ENCODE data around the gene SPO11.

The SPO11 gene

DNA sequence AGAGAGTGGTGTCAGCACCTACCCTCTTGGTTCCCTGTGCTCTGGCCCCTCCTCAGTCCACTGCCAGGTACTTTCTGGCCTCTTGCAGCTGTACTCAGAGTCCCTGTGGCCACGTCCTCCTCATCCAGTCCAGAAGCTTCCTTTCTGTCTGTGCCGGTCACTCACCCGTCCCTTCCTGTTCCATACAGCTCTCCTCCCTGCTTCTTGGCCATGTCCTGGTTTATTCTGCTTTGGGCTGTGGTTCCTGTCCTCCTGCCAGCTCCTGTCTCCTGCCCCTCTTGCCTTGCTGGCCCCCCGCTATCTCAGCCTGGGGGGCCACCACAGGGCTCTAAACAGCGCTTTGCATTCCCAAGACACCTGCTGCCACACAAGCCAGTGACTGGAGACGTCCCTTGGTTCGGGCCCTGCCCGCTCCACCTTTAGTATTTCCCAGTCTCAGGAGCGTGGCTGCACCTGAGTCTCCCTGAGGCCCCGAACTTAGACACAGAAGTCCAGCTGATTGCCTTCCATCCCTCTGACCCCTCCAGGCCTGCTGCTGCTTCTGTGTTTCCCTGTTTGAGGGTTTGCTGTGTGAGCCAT lies 46.1 kb downstream of the SPO11 start:
- DNase-seq (ENCODE audit: low spot score), result no peak

DNA sequence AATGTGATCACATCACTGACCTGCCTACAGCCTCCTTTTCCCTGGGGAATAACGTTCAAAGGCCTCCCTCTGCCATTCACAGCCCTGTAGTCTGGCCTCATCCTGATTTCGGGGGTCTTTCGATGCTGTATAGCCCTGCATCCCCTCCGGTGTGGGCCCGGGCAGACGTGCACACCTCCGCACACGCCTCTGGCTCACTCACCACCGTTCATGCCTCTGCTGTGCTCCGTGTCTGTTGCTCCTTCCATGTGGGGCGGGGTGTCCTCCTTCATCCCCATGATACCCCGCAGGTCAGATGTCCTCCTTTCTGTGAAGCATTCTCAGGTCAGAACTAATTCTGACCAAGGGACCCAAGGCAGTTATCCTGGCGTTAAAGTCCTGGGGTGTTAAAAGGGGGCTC lies 47.7 kb downstream of the SPO11 start:
- DNase-seq (ENCODE audit: low spot score), result no peak

DNA sequence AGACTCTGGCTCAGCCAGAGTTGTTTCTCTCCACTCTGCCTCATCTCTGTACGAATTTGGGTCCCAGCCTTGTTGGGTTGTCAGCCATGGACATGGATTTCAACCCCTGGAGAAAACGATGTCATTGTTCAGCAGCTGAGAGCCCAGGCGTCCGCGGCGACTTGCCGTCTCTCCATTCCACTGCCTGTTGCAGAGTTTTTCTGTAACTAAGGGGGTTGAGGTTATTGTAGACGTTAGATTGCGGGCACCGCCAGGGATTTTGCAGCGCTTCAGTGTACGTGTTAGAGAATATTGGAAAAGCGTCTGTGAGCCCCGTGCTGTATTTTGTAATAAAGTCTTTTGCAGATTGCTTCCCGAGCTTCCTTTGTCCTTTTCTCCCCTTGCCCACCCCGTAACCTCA lies 48.5 kb downstream of the SPO11 start:
- no peak for DNase-seq (ENCODE audit: low spot score)

DNA sequence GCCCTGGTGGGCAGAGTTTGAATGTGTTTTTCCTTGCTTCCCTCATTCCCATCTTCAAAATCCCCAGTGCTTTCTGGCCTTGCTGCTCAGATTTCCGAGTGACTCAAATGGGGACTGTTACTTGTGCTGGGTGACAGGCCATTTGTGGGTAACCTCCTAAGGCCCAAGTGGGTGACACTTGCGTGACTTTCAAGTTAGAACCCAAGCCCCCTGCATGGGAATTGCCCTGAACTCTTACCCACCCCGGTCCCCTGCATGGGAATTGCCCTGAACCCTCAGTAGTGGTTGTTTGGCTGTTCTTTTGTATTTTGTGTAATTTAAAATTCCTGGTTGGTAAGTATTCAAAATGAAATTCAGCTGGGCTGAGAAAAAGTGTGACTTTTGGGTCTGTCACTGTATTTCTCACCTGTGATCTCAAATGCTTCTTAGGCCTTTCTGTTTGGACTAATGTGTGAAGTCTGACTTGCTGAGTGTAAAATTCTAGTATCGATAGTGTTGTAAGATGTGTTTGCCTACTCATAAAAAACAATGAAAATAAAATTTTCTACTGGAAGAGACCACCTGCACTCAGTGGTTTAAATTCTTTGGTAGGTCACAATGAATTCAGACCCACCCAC lies 49.2 kb downstream of the SPO11 start:
- no peak for DNase-seq (ENCODE audit: low spot score)

DNA sequence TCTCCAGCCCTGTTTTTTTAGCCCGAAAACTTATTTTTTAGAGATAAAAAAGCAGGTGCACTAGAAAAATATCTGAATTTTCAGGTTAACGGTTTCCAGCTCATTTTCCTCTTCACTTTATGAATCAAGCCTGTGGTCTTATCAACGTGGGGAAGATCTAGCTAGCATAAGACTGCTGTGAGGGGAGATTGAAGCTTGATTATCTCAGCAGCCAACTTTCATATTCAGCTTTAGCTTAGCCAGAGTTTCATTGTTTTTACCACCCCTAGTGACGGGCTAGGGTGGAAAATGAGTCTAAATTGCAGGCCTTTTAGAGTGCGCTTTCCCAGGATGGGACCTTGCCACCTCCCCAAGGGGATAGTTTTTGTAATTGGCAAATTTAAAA lies 49.7 kb downstream of the SPO11 start:
- DNase-seq (ENCODE audit: low spot score), result no peak

DNA sequence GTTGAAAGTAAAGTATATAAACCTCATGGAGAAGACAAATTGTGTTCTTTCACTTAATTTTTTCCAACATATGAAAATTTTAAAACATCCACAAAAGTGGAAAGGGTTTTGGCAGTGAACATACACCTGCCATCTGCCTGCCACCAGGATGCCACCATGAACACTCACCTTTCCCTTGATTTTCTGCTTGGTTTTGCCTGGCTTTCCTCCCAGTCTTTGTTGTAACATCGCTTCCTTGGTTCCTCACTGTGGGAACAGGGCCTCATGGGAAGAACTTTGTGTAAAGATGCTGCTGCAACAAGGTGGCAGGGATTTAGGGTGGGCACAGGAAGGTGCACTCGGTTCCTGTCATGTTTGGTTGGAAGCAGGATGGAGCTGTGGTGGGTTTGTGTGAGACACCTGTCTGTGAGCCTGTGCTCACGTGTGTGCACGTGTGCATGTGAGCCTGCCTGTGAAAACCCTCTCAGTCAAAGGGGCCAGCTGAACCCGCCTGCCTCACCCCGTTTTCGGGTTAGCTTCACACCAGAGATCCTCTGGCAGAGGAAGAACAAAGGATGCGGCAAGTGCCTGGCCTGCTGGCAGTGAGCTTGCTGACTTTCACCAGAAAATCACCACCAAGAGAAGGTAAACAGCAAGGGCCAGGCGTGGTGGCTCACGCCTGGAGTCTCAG lies 50.6 kb downstream of the SPO11 start:
- DNase-seq (ENCODE audit: low spot score), result no peak

DNA sequence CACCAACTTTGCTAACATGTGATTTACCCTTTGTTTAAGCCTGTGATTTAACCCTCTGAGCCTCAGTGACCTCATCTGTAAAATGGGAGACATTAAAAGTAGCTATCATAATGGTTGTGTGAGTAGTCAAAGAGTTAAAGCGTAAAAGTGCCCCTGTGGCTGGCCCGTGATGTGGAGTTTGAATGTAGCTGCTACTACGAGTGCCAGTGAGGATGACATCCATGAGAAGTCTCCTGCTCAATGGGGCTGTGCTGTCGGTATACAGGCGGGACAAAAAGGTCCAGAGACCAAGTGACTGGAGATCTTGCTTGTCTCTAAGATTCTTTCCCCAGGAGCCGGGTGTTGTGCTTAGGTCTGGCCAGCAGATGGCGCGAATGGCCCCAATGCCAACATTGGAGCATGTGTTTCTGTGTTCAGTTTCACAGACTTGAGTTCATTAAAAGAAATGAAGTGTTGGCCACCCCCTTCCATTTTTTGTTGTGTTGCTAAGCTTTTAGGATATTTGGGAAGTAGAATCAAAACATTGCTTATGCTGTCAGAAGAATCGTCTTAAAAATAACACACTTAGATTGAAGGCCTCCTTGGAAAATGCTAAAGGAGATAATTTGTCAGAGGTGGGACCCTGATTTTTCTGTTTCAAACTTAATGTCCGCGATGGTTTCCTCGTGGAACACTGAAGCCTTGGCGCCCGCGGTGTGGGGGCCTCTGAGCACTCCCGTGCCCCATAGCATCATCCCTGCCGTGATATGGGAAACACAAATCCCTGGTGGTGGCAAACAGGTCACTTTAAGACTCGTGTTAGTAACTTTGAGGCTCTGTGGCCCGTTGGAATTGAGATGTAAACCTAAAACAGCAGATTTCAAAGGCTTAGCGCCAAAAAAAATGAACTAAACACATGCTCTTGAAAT lies 52.2 kb downstream of the SPO11 start:
- DNase-seq (ENCODE audit: low spot score), result peak; percentile 88

DNA sequence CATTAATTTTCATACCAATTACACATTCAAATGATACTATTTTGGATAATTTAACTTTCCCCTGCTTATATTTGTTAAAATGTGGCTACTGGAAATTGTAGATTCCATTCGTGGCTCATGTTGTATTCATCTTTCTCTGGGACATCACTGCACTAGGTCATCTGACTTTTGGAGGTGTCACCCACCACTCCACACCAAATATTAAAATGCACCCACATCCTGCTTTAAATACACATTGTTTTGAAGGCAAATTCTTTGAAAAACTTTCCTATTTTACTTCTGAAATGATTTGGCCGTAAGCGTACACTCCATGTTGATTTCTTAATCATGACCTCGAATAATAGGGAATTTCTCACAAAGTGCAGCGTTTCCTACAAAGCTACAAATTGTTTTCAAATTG lies 52.9 kb downstream of the SPO11 start:
- no peak for DNase-seq (ENCODE audit: low spot score)

DNA sequence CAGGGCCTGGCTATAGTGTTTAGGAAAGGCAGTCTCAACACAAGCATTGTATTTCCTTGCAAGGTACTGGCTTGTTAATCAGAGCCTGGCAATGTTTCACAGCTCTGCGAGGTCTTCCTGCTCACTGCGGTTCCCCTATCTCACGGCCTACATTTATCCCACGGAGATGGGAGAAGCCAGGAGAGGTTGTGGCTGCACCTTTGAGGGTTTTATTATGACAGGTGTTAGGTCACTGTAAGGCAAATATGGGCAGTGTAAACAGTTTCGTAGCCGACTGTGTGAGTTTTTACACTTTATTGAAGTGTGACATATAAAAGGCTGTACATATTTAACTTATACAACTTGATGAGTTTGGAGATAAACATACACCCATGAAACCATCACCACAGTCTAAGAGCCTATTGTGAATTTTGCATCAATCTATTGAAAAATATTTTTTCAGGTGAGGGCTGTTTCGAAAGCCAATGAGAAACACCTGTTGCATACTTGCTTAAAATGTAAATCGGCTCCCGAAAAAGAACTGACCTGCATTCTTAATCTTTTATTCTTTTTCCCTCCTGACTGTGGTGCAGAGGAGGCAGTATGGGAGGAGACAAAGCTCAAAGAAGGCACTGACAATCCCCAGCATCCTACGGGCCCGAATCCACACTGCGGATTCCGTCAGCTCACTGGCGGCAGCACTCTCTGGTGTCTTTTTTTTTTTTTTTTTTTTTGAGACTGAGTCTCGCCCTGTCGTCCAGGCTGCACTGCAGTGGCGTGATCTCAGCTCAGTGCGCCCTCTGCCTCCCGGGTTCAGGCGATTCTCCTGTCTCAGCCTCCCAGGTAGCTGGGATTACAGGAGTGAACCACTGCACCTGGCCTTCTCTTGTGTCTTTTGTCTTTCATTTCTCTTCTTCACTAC lies 54.1 kb downstream of the SPO11 start:
- DNase-seq (ENCODE audit: low spot score), result no peak

DNA sequence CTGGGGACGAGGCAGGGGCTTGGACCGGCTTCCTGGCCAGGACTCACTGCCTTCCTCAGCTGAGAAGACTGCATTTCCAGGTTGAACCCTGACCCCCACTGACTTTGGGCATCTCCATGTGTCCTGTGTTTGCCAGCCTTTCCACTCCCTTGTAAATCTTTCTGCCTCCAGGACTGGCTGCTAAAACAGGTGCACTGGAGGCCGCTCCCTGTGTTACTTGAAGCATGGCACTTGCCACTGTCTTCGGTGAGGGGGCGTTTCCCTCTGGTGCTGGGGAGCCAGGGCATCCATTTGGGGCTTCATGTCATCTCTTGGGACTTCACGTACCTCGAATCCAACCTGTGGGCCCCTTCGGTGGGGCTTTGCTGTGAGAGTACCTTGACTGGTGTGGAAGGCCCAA lies 54.9 kb downstream of the SPO11 start:
- no peak for DNase-seq (ENCODE audit: low spot score)

DNA sequence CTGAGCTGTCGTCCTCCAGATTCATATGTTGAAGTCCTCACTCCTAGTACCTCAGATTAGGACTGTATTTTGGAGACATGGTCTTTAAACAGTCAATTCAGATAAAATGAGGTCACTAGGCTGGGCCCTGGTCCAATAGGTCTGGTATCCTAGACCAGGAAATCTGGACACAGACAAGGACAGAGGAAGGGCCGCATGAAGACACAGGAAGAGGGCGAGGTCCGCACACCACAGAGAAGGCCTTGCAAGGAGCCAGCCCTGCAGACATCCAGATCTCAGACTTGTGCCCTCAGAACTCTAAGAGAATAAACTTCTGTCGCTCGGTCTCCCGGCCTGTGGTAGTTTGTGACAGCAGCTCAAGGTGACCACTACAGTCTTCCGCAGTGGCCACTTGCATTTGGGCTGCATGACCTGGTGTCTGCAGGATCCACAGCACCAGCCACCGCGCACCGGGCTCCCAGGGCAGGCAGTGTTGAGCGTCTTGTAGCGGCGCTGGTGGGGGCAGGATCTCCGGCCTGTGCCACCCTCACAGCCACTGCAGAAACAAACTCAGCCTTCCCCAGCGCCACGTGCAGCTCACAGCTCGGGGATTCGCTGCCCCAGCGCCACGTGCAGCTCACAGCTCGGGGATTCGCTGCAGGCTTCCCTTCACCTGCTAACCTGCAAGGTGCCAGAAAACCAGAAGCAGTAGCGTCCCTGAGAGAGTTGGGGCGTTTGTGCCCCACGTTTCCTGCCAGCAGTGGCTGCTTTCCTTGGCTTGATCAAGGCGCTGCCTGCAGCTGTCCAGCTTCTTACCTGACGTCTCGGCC lies 55.6 kb downstream of the SPO11 start:
- no peak for DNase-seq (ENCODE audit: low spot score)

DNA sequence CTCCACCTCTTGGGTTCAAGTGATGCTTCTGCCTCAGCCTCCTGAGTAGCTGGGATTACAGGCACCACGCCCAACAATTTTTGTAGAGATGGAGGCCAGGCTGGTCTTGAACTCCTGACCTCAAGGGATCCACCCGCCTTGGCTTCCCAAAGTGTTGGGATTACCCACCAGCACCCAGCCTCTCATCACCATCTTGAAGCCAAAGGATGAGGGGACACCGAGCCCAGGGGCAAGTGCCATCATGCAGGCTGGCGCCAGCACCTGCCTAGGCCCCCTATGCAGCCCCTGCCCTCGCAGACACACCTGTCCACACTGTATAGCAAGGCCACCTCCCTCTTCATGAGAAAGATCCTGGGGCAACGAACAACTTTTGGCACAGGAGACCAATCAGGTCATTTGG lies 56.3 kb downstream of the SPO11 start:
- no peak for DNase-seq (ENCODE audit: low spot score)

DNA sequence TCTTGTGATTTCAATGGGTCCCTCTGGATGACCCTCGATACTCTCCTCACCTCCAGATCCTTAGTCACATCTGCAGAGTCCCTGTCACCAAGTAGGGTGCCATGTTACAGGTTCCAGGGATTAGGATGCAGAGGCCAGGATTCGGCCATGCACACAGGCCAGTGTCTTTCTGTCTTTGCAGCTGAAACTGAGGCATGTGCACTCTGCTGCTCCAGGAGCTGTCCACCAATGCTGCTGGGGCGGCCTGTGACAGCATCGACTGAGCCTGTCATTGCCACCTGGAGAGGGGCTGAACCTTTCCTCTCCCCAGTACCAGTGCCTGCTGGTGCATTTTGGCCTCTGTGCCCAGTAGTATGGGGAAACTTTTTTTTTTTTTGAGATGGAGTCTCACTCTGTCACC lies 57.2 kb downstream of the SPO11 start:
- no peak for DNase-seq (ENCODE audit: low spot score)

DNA sequence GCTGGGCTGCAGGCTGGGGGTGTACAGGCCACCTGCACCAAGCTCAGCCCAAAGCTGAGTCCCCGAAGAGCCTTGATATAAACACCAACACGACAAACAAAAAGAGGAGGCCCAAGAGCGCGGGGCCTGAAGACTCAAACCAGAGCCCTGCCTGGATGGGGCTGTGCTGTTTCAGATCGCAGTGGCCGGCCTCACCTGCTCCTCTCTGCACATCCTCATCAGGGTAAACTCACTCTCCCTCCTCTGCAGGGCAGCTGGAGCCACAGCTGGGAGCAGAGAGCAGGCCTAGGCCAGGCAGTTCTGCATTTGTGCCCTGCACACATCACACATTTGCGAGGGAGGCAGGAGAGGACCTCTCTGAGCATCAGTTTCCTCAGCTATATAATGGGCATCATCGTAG lies 57.9 kb downstream of the SPO11 start:
- DNase-seq (ENCODE audit: low spot score), result no peak

DNA sequence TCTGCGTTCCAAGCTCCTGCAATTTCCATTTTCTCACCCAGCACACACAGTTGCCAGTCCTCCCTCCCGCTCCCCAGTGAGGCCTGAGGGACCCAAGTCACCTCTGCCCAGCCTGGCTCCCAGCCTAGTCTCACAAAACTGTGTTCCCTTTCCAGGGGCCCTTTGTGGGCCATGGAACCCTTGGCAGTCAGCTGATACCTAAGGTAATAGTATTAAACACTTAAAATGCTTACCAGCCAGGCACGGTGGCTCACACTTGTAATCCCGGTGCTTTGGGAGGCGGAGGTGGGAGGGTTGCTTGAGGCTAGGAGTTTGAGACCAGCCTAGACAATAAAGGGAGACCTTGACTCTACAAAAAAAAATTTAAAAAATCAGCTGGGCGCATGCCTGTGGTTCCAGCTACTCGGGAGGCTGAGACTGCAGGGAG lies 58.4 kb downstream of the SPO11 start:
- no peak for DNase-seq (ENCODE audit: low spot score)

DNA sequence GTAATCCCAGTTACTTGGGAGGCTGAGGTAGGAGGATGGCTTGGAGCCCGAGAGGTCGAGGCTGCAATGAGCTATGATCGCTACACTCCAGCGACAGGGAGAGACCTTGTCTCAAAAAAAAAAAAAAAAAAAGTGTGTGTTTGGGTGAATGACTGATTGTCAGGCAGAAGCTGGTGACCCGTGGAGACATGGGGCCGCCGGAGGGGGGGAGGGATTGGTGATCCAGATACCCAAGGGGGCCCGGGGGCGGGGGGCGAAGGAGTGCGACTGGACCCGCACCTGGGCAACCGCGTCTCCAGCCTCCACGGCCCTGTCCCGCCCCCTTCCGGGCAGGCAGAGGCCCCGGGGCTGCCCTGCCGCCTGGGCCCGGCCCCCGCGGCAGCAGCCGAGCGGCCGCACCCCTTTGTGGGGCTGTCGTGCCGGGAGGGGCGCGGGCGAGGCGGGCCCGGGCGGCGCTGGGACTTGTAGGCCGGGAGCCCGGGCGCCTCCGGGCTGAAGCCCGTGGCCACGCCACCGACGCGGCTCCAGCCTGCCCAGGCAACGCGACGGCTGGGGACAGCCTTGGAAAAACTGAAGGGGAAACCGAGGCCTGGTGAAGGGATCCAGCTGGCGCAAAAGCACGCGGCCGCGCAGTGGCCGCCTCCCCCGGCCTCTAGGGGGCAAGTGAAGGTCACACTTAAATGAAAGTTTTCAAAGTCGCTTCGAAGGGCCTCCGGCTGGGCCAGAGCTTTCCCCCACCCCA lies 59.5 kb downstream of the SPO11 start:
- DNase-seq (ENCODE audit: low spot score), result peak; percentile 90

DNA sequence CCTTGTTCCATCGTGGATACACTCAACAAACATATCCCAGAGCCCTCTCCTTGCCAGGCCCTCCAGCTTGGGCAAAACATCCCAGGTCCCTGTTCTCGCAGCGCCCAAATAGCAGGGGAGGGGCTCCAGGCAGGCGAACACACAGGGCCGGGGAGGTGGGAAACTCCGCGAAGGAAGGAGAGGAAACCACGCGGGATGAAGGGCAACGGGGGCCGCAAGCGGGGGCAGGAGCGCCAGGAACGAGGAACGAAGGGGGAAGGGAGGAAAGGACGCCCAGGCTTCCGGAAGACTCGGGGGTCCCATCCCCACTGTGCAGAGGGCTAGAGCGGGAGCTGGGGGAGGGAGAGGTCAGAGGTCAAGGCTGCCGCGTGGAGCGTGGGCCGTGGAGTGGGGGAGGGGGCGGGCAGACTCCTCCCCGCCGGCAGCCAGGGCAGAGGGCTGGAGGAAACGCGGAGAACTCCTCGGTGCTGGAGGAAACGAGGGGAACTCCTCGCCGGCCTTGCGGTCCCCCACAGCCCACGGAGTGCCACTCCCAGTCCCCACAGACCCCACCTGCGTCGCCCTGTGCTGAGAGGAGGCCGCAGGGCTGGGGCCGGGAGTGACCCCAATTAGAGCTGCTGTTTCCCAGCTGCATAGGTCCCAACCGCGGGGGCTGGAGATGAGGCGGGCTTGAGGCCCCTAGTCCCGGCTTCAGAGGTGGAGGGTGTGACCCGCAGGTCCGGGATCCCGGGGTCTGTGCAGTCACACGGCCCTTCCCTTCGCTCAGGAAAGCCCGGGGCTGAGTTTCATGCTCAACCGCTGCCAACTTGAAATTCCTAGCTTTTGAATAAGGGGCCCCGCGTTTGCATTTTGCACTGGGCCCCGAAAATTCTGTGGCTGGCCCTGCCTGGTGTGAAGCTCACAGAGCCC lies 60.3 kb downstream of the SPO11 start:
- no peak for DNase-seq (ENCODE audit: low spot score)

DNA sequence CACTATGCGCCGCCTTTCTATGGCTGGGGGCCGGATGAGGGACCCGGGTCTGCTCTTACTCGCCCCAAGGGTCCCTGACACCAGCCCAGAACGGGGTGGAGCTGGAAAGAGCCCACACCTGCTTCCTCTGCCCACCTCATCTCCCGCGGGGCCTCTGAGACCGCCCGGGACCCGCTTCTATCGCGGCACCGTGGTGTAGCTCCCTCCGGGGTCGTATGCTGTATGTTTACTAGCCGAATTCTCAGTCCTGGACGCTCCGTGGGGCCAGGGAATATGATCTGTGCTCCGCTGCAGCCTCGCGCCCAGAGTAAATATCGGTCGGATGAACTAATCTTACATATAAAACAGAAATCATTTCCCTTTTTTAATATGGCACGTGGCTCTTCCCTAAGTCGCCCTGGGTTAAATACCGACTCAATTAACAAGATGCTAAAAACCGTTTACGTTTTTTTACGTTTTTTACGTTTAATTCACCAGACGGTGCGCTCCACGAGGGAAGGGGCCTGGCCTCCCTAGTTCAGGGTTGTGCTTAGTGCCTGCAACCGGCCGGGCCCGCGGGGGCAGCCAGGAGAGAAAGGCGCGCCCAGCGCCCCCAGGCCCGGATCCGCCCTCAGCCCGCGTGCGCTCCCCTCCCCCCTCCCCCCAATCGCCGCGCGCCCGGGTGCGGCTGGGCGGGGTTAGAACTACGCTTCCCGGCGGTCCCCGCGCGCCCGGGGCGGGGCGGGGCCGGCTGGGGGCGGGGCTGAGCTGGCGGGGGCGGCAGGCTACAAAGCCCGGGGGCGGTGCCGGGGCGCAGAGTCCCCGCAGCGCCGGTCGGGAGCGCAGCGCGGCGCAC lies 61.2 kb downstream of the SPO11 start, which contains the start of gene RBM38:
RBM38 (plus strand) TSS at position 793 of the 835 bp plus-strand sequence. CDS start 186 bp downstream, outside the sequence.
- DNase-seq (ENCODE audit: low spot score), result peak; percentile 95
